ENCODE results near the gene BBS5.
"Not testable (repeated sequence)": the region's sequence is repeated elsewhere in the genome, so short reads cannot be mapped to it uniquely, and the experiment has no call there.

- not testable (repeated sequence) for TF ChIP-seq CTCF (IDR thresholded peaks at IDR 0.05; ENCODE audit: low read length); EZH2 (IDR thresholded peaks at IDR 0.05; ENCODE audit: borderline replicate concordance, low read length)
Measured at GRCh38 chr2:169514758-169515157, 35.5 kb downstream of the BBS5 start.

Measured in OCI-LY1 (cell line).